NCI-H2227 (cell line): ENCODE data around the gene PLEKHH1.

Experiments
- DNase-seq: peaks from one replicate; lab custom pipeline; 2025; ENCODE audit not compliant: unreplicated experiment; lab: John Stamatoyannopoulos, UW

PLEKHH1 gene

DNA sequence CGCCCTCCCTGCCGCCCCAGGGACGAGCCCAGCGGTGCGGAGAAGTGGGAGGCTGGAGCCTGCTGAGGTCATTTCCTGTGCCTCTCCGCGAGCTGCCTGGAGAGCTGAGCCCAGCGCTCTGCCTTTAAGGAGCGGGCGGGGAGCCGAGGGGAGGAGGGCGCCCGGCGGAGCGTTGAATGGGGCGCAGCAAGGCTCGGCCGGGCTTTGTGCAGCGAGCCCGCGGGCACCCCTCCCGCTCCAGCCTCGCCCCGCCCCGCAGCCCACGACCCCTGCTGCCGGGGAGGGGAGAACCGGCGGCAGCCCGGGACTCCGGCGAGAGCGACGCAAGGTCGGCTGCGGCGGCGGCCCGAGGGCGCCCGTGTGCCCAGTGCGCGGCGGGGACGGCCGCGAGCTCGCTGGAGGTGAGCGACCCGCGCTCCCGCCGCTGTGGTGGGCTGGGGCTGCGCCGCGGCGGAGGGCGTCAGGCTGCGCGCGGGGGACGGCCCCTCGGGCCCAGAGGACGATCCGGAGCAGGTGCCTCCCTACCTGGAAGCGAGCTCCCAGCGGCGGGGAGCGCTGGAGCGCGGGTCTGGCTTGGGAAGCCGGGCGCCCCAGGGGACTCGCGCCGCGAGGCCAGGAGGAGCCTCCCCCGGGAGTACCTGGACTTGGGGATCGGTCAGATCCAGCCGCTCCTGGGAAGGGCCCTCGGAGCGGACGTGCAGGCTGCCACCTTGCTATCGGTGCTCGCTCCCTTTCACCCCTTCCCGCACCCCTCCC is at the start of gene PLEKHH1:
TSS of gene PLEKHH1 (plus strand) at position 293 of the 756 bp plus-strand sequence. CDS start 8,578 bp downstream, outside the sequence.
- DNase-seq = peak; percentile 74

GRCh38 chr14:67483579-67484285 is 49.4 kb upstream of the PLEKHH1 start:
- DNase-seq = no peak

DNA sequence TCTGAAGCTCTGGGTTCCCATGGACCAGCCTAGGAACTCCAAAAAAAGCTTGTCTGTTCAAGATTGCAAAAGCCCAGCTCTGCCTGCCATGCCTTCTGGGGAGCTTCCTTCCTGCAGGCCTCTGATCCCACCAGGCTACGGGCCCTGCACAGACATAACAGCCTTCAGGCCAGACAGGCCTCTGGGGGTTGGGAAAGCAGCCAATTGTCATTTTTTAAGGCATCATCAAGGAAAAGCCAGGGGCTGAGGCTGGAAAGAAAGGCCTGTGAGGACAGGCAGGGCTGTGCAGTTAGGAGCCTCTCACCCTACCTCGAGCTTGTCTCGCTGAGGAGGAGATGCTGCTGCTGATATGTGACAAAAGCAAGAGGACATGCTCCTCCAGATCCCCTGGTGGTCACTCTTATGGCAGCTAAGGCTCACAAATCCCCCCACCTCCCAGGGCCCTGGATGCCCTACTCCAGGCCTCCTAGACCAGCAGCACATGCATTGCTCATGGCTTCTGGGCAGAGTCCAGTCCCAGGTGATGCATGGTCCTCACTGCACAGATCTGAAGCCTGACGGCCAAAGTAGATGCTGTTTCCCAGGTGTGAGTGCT is 47.5 kb upstream of the PLEKHH1 start:
- no peak for DNase-seq

GRCh38 chr14:67486890-67487289 is 46.2 kb upstream of the PLEKHH1 start:
- DNase-seq = no peak

GRCh38 chr14:67487332-67487731 is 45.8 kb upstream of the PLEKHH1 start:
- no peak for DNase-seq

DNA sequence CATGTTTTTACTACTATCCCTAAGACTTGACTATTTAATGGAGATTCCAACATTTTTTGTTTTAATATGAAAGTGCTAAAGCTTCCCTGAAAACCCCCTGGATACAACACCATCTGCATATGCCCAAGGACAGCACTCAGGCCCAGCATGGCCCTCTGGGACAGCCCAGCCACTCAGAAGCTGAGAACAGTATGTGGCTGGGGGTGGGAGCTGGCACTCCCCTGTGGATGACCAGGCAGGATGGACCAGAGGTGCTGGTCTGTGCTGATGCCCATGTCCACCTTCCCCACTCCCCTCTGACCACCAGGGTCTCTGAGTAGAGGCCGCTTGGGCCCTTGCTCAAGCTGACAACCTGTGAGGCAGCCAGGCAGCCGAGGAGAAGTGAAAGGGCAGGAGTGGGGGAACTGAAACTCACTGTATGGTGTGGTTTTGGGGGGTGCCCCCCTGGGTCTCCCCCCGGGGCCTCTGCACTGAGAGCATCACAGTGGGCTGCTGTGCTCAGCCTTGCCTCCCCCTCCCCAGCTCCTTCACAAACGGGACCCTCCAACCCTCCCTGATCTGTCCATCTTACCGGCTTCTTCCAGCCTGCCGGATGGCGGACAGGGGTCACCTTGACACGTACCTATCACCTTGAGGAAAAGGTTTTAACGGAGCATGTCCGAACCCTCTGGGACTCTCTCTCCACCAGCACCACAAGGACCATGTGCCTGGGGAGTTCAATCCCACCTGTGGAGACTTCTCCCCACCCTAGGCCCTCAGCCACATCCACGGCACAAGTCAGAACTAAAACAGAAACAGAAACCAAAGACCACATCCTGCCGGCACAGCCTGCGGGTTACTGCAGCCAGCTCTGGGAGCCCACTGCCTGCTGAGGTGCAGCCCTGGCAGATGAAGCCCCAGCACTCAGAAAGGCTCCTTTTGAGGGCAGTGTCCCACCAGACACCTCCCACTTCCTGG is 44.9 kb upstream of the PLEKHH1 start, which contains the start of gene TMEM229B:
TSS of gene TMEM229B (minus strand) at position 785 of the 957 bp plus-strand sequence. CDS start 14,798 bp downstream, outside the sequence.
- no peak for DNase-seq

- DNase-seq = no peak
These were observed 42.9 kb upstream of the PLEKHH1 start for GRCh38 chr14:67490196-67490595.

DNA sequence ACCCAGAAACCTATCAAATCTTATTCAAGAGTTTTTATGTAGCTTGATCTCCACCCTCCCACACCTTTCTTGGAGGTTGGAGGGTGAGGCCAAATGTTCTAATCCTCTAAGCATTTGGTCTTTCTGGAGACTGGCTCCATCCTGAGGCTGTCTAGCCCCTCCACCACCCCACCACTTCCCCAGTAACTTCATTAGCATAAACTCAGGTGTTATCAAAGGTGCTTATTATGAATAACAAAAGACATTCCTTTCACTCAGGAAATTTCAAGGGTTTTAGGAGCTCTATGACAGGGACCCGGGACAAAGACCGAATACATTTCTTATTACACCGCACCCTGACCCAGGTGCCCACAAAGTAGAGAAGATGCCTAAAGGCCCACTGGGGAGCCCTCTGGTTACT is 41.8 kb upstream of the PLEKHH1 start:
- no peak for DNase-seq

DNA sequence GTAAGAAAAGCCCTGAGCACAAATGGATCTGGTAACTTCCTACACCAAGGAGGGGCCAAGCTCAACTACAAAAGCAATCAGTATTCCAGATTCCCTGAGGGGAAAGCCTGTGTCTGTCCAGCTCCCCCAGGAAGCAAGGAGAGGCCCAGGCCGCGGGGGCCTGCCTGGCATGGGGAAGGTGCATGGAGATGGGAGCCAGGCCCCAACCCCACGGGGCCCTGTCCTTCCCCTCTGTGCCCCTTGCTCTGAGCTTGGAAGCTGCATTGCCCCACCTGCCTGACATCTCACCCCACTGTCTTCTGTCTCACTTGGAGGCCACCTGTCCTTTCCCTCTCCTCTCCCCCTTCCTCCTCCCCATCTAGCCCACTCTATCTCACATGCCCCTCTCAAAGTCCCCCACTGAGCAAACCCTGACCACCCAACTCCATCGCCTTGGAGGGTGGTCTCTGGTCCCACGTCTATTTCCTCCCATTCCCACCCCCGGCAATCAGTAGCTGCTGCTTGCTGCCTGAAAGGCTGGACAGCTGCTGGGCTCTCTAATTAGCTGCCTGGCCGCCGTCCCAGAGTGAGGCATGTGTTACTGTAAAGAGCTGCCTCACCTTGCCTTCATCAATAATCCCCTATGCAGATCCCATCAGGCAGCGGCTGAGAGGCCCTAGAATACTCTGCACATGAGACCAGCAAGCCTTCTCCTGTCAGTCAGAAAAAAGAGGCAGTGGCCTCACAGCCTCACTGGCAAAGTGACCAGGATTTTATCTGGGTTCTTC is 41.2 kb upstream of the PLEKHH1 start:
- DNase-seq = peak; percentile 28

DNA sequence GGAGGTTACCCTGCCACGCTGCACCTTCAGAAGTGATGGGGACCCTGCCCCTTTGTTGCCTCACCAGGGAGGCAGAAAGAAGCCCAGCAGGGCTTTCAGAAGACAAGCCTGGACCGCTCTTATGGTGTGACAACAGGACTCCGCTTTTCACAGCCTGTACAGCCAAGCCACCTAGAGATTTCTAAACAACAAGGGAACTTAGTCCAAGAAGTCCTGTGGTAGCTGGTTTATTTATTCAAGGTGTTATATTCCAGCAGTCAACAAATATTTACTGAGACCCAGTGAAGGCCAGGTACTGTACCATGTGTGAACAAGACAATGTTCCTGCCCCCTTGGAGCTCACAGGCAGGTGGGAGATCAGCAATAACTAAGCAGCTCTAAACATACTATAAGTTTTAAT is 40.6 kb upstream of the PLEKHH1 start:
- DNase-seq = no peak

- no peak for DNase-seq
These were observed 39.9 kb upstream of the PLEKHH1 start for GRCh38 chr14:67493092-67493717.

- DNase-seq = no peak
These were observed 37.3 kb upstream of the PLEKHH1 start for GRCh38 chr14:67495827-67496226.

- no peak for DNase-seq
These were observed 35.9 kb upstream of the PLEKHH1 start for GRCh38 chr14:67497216-67497615.

DNA sequence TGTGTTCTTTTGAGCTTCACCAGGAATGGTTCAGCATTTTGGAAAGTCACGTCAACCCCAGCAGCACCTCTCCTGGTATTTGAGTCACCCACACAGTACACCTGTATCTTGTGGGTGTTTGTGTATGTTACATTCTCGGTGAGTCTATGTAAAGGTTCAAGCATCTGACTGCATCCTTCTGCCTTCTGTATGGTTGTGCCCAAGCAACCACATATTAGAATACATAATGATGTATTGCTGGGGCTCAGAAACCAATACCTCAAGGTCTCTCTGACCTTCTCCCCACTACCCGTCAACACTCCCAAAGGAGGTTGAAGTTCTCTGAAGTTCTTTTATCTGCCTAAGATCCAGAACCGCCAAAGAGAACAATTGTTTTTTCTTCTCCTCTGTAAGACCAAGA is 35.4 kb upstream of the PLEKHH1 start:
- DNase-seq = no peak

DNA sequence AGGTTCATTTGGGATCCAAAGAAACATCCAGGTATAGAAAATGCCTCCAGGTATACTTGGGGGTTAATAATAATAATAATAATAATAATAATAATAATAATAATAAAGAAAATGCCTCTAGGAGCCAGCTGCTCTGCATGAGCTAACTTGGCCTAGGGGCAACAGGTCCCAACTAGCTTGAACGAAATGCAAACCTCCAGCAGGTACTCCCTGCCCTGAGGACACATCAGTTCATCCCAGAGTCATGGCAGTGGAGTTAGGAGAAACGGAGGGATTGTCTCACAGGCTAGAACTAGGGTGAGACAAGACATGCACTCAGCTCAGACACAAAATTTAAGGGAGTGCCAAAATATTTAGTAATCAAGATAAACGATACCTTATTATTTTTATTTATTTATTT is 32.1 kb upstream of the PLEKHH1 start:
- DNase-seq = no peak

DNA sequence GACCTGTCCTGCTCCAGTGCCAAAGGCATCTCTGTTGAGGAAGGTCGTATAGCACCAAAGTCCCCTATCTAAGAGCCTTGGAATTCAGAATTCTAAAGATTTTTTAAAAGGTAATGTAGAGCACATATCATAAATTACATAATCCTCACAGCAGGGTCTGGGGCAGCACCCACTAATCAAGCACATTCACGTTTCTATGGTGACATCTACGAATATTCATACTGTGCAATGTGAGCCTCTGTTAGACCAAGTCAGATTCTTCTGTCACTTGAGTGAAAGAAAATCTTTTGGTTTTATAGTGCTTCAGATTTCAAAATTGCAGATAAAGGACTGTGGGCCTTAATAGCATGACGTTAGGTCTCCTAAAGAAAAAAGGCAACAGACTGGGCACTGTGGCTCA is 31.4 kb upstream of the PLEKHH1 start:
- DNase-seq = no peak

DNA sequence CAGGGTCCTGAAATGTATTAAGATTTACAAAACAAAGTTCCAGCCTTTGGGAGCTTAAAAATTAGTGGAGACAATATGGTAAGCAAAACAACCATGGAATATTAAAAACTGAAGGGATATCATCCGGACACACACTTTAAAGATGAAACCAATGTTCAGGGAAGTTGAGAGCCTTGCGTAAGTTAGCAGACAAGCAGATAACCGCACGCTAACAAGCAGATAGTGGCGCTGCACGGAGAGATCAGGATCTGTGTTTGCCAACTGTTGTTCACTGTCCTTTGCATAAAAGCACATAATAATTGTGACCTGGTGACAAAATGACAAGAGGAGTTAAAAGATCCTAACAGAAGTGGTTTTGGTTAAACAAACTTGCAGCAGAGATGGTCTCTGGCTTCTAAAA is 30.2 kb upstream of the PLEKHH1 start:
- no peak for DNase-seq

- DNase-seq = no peak
These were observed 29.8 kb upstream of the PLEKHH1 start for GRCh38 chr14:67503331-67503730.

GRCh38 chr14:67505254-67505653 is 27.8 kb upstream of the PLEKHH1 start:
- DNase-seq = no peak

DNA sequence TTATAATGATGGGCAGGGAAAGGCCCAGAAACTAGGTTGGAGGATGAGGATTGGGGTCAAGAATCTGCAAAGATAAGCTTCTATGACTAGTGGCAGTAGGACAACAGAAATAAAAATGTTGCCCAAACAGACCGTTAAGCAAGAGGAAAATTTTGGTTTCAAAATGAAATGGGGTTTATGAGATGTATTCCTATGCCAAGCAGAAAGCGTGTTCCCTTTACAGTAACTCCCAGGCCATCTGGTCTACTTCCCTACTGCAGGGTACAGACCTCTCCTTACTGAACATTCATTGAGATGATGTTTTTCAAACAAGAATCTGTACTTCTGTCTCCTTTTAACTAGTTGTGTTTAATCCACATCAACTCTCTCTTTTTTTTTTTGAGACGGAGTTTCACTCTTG is 24.1 kb upstream of the PLEKHH1 start:
- DNase-seq = no peak
